Testis (tissue), 3 donors: ENCODE measurements around the gene KRT2. TPM values are rescaled to one million over a fixed set of nuclear protein-coding genes. Genes with fewer than 3 reads are reported as not detected.

Source experiments
- DNase-seq: peaks from one replicate; pipeline ENCODE4 v3.0.0-alpha.2; 2019
- H3K27ac ChIP-seq, 2 donors: fragments of 200-600 bp; sonication (generic); one replicate each; pipeline ENCODE4 v1.5.1; 2019
- H3K27me3 ChIP-seq: fragments of 200-600 bp; sonication (generic); one replicate; pipeline ENCODE4 v1.5.1; 2019
- H3K36me3 ChIP-seq: fragments of 200-600 bp; sonication (generic); one replicate; pipeline ENCODE4 v1.5.1; 2017; ENCODE audit warnings: low read depth; ENCODE audit errors: missing control alignments
- H3K4me1 ChIP-seq: fragments of 200-600 bp; sonication (generic); one replicate; pipeline ENCODE4 v1.5.1; 2019
- H3K4me3 ChIP-seq, 2 donors: fragments of 200-600 bp; sonication (generic); one replicate each; pipeline ENCODE4 v1.5.1; 2017 to 2019
- H3K9me3 ChIP-seq: fragments of 200-600 bp; sonication (generic); one replicate; pipeline ENCODE4 v1.5.1; 2017
- CTCF ChIP-seq, 3 experiments: fragments of 450-650 bp in 2 of 3; fragments of 200-600 bp in 1 of 3; sonication (generic) in 1 of 3; IDR thresholded peaks; one replicate each; pipeline ENCODE4 v1.5.1; 2016 to 2019; ENCODE audit warnings: antibody characterized with exemption in 3 of 3, mild to moderate bottlenecking in 2 of 3, moderate library complexity in 1 of 3
- POLR2A ChIP-seq: fragments of 450-650 bp; IDR thresholded peaks from one replicate; pipeline ENCODE4 v1.6.1; 2017; ENCODE audit warnings: antibody characterized with exemption, mild to moderate bottlenecking, moderate library complexity
- WGBS, 2 donors: methylation state at CpG; one replicate each; pipeline ENCODE4 v1.1.5; 2018; 5-methylcytosine and 5-hydroxymethylcytosine counted together
- intact Hi-C: fragments of 100-400 bp; cut with DNase I; formaldehyde crosslinking; loops from one replicate; pipeline ENCODE4 v1.15.1; 2023; ENCODE audit warnings: low total_unique reads
- polyA plus RNA-seq: library from polyadenylated mRNA; stranded (reverse); fragments of 350-450 nt; fragmentation: Illumina TruSeq; extraction: RNeasy Lipid Tissue Mini Kit (QIAGEN cat#74804); gene quantifications from one replicate; pipeline ENCODE4 v1.2.3, GENCODE V29; 2014; ENCODE audit warnings: low read depth, low replicate concordance; ENCODE audit not compliant: insufficient read depth
- total RNA-seq, 2 donors: library from RNA; depleted of rRNA; stranded (reverse); fragments of >200 nt; gene quantifications; one replicate each; pipeline ENCODE4 v1.2.3, GENCODE V29; 2016

The KRT2 gene
- total and polyA plus RNA-seq, 3 donors from 2014 or later = not detected

DNA sequence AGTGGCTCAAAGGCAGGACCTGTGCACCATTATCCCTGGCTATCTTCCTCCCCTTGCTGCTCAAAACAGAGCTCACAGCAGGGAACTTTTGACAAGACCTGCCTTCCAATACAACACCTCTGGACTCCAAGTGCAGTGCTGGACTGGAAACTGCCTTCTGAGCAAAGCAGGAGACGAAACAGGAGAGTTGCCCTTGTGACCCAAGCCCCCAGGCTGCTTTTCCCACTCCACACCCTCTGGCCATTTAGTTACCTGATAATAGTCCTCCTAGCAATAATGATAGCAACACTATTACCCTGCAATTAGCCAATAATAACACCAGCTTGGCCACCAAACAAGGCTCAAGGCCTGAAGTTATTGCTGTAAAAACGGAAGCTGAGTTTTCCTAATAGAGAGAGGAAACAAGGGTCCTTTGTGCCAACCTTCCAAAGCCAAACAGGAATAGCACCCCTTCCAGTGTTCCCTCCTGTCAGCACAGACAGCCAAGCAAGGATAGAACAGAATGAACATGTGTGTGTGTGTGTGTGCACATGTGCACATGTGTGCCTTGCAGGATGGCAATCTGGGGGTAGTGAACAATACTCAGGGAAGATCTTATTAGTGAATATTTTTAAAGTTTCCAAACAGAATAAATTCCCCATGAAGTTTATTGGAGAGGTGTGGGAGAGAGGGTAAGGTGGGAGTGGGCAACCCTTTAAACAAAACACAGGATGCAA, 24.5 kb downstream of the KRT2 start:
- TF ChIP-seq POLR2A = no peak
- no peak for DNase-seq
- 72 to 84% methylated on average over 2 of the region's 2 CpGs for whole genome bisulfite sequencing, 2 donors
- no peaks in the 10 kb centered on the region for H3K36me3 ChIP-seq
- H3K27ac ChIP-seq = no peak overlapping the region
- intact Hi-C loops = no loop called here
- H3K9me3 ChIP-seq = no peaks in the 10 kb centered on the region
- no peaks in the 10 kb centered on the region for H3K4me1 ChIP-seq
- no peaks in the 10 kb centered on the region for H3K27me3 ChIP-seq
- H3K4me3 ChIP-seq = no peak overlapping the region

GRCh38 chr12:52622349-52622748, 29.7 kb downstream of the KRT2 start:
- H3K36me3 ChIP-seq = no peaks in the 10 kb centered on the region
- intact Hi-C loops = no loop called here
- no peaks in the 10 kb centered on the region for H3K9me3 ChIP-seq
- H3K27me3 ChIP-seq = no peaks in the 10 kb centered on the region
- no peak overlapping the region for H3K4me3 ChIP-seq
- no peak overlapping the region for H3K27ac ChIP-seq
- no peaks in the 10 kb centered on the region for H3K4me1 ChIP-seq
- no peak for DNase-seq
- no peak for TF ChIP-seq POLR2A
- no peak for TF ChIP-seq CTCF (IDR thresholded peaks at IDR 0.05)
- WGBS, 2 donors = 81 to 94% methylated on average over 5 of the region's 5 CpGs

- 71 to 79% methylated on average over 2 of the region's 2 CpGs for WGBS, 2 donors
- H3K4me3 ChIP-seq = no peak overlapping the region
- H3K36me3 ChIP-seq = no peaks in the 10 kb centered on the region
- no peaks in the 10 kb centered on the region for H3K9me3 ChIP-seq
- no peak overlapping the region for H3K27ac ChIP-seq
- no peak for DNase-seq
- intact Hi-C loops = no loop called here
- TF ChIP-seq CTCF (IDR thresholded peaks at IDR 0.05) = no peak
- TF ChIP-seq POLR2A = no peak
- no peaks in the 10 kb centered on the region for H3K27me3 ChIP-seq
- H3K4me1 ChIP-seq = no peaks in the 10 kb centered on the region
Observed at GRCh38 chr12:52618866-52619265, 33.1 kb downstream of the KRT2 start.

DNA sequence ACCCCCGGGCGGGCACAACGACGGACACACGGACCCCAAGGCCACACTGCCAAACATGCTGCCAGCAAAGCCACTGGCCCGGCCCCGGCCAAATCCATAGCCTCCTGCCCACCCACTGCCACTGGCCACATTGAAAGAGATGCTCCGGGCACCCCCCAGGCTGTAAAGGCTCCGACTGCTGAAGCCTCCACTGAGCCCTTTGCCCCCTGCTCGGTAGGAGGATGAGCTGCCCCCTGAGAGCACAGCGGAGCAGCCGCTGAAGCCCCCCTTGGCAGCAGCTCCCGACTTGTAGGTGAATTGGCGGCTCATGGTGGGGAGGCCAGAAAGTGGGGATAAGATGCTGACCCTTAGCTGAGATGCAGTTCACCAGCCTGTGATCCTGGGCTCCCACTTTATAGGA, 33.8 kb downstream of the KRT2 start, which contains the start of gene KRT73:
TSS of gene KRT73 (minus strand) at position 344 of the 400 bp plus-strand sequence. CDS start at position 309, 35 bp downstream.
- Histone ChIP-seq H3K9me3 (no peaks in the 10 kb centered on the region), H3K4me1 (no peaks in the 10 kb centered on the region), H3K36me3 (no peaks in the 10 kb centered on the region), H3K27ac (no peak within 1 kb of the TSS), H3K27me3 (no peaks in the 10 kb centered on the region), H3K4me3 (no peak within 1 kb of the TSS)
- DNase-seq = no peak
- TF ChIP-seq CTCF (IDR thresholded peaks at IDR 0.05) (no peak), POLR2A (no peak)
- intact Hi-C loops = no loop called here
- WGBS, 2 donors = 80 to 93% methylated on average over 1 to 14 of the region's 14 CpGs

DNA sequence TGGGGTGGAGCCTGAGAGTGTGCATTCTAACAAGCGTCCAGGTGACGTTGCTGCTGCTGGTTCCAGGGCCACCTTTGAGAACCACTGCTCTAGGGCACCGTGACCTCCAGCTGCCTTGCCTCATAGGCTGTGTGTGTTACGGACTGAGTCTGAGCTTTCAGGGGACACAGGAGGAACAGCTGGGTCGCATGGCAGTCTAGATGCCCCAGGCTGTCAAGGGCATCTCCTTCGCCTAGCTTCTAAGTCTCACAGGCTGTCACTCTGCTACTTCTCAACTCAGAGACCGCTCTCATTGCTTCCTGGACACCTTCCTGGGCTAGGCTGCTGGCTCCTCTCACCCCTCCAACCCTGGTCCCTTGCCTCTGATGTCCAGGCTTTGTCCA, 34.6 kb downstream of the KRT2 start:
- no peaks in the 10 kb centered on the region for H3K27me3 ChIP-seq
- no peak for DNase-seq
- intact Hi-C loops = no loop called here
- WGBS, 2 donors = 91 to 96% methylated on average over 6 to 7 of the region's 7 CpGs
- no peaks in the 10 kb centered on the region for H3K4me1 ChIP-seq
- no peaks in the 10 kb centered on the region for H3K9me3 ChIP-seq
- H3K36me3 ChIP-seq = no peaks in the 10 kb centered on the region
- H3K4me3 ChIP-seq = no peak overlapping the region
- no peak for TF ChIP-seq CTCF (IDR thresholded peaks at IDR 0.05)
- no peak for TF ChIP-seq POLR2A
- no peak overlapping the region for H3K27ac ChIP-seq
